GM12892 (cell line): ENCODE data around the gene LITAF.
"Not testable (repeated sequence)": the region's sequence is repeated elsewhere in the genome, so short reads cannot be mapped to it uniquely, and the experiment has no call there.

ENCODE experiments used
- DNase-seq: peaks from one replicate; pipeline ENCODE4 v3.0.0; 2011; ENCODE audit not compliant: insufficient read length
- FAIRE-seq: peaks from 2 replicates; lab custom pipeline; 2011; peaks lifted over from hg19 to GRCh38; lab: Jason Lieb, UNC
- POLR2A ChIP-seq: IDR thresholded peaks from 2 replicates; pipeline ENCODE4 v1.6.1; 2011; ENCODE audit warnings: low read depth, low read length, control low read depth
- POLR2AphosphoS5 ChIP-seq: IDR thresholded peaks from 2 replicates; pipeline ENCODE4 v1.6.1; 2011; ENCODE audit warnings: low read depth, low read length, control low read depth
- TAF1 ChIP-seq: IDR thresholded peaks from 2 replicates; pipeline ENCODE4 v1.6.1; 2011; ENCODE audit warnings: low read depth, mild to moderate bottlenecking, control low read depth, low read length, borderline replicate concordance

The LITAF gene

DNA sequence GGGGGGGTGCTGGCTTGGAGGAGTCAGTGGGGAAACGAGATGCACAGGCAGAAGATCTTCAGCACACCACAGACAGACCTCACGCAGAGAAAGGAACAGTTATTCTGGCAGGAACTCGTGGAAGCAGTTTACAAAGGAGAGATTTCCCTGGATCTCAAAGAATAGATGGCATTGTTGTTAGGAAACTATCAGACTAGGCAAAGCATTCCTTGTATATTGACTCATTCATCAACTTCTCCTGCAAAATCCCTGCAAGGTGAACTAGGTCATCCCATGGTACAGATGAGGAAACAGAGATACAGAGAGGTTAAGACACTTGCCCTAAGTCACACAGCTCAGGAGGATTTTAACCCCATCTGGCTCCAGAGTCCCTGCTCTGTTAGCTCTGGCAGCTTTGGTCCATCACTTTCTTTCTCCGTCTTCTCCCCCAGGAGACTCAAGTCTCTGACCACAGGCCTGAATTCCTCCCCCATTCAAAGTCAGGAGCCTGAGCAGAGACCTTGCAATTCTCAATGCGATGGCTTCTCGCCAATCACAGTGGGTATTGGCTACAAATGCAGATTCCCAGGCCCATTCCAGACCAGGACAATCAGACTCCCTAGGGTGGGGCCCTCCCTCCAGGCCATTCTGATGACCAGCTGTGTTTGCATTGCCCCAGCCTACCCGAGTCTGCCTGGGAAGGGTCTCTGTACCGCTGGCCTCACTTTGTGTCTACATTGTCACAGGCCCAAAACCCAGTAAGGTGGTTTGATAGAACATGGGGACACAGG lies 56.4 kb downstream of the LITAF start:
- no peak for DNase-seq
- TF ChIP-seq POLR2AphosphoS5 (no peak), TAF1 (no peak), POLR2A (no peak)

DNA sequence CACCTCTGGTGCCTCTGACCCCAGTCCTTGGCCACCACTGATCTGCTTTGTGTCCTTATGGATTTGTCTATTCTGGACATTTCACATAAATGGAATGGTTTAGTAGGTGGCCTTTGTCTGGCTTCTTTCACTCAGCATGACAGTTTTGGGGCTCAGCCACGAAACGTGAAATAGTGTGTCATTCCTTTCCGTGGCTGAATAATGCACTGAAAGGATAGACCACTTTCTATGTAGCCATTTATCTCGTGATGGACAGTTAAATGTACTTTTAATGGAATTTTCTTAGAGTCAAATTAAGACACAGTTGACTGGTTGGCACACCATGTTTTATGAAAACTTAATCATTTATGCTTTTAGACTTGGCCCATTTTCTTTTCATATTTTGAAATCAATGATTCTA lies 57.4 kb downstream of the LITAF start:
- FAIRE-seq: no peak
- DNase-seq: no peak
- TF ChIP-seq TAF1 (no peak), POLR2A (no peak), POLR2AphosphoS5 (no peak)

More for the DNA sequence above, 56.4 kb downstream of the LITAF start:
- no peak for FAIRE-seq

DNA sequence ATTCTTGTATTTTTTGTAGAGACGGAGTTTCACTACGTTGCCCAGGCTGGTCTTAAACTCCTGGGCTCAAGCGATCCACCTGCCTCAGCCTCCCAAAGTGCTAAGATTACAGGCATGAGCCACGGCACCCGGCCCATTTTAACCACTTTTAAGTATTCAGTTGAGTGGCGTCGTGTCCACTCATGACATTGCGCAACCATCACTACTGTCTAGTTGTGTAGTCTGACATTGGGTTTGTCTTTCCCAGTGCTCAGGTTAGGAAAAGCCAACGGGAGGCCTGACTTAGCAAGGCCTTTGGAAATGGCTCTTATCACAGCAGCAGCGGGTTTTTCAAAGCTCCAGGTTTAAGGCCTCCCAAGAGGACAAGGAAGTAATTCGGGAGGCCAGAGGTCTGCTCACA lies 58.7 kb downstream of the LITAF start:
- no peak for TF ChIP-seq POLR2A
- TF ChIP-seq POLR2AphosphoS5: no peak
- TF ChIP-seq TAF1: no peak
- no peak for FAIRE-seq
- no peak for DNase-seq

DNA sequence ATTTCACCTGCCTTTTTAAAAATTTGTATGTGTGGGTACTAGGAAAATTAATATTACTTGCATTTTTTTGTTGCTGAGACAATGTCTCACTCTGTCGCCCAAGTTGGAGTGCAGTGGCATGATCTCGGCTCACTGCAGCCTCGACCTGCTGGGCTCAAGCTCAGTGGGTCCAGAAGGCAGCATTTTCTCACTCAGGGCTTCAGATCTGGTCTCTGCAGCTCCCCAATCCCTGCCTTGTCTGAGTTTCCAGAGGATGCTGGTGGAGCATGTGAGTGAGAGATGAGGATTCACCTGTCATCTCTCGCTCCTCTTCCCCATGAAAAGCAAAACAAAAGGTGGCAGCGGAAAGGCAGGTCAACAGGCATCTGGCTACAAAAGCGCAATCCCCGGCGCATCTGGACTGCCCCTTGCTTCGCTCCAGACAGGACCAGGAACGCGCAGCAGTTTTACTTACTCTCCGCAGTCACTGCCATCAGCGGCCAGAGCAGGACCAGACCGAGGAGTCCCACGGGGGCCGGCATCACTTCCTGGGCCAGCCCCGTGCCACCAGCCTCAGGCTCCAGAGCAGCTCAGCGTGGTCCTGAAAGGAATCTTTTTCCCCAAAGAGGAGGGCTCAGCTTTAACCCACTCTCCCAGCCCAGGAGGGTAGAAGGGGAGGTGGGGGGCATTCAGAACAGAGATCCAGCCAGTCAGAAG lies 59.9 kb downstream of the LITAF start:
- no peak for TF ChIP-seq POLR2A
- no peak for TF ChIP-seq TAF1
- no peak for TF ChIP-seq POLR2AphosphoS5
- DNase-seq: no peak

DNA sequence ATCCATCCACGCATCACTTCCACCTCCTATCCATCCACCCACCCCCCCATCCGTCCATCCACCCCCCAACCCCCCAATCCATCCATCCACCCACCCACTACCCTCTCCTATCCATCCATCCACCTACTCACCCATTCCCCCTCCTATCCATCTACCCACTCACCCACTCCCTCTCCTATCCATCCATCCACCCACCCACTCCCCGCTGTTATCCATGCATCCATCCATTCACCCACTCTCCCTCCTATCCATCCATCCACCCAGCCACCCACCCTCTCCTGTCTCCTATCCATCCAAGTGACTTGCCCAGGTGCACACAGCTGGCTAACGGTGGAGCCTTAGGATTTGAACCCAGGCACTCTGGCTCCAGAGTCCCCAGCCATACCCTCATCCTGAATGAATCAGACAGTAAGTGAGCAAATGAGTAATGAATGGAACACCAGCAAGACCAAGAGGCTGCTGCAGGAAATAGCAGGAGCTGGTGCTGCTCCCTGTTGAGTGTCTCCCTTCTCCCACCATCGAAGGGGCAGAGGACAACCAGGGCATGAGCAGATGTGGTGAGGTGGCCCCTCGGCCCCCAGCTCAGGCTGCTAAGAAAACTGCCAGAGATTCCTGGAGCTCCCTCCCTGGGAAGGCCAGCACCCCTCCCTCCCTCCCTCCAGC lies 62.5 kb downstream of the LITAF start:
- TF ChIP-seq TAF1 (no peak), POLR2AphosphoS5 (no peak), POLR2A (no peak)
- no peak for DNase-seq
- no peak for FAIRE-seq

More for the DNA sequence above, 59.9 kb downstream of the LITAF start:
- no peak for FAIRE-seq

DNA sequence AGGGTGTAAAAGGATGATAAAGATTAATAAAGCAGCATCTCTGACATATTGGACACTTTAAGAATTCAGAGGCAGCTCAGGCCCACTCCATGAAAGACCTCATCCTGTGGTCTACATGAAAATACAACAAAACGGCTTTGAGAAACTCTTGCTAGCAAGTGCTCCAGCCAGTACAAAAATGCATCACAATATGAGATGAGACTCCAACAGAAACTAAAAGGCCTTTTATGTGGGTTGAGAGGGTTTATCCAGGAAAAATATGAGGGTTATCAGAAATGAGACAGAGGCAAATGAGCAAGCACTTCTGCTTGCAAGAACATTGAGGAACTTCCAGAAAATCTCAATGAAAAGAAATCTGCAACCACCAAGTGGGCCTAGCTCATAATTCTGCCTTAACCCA lies 65.7 kb downstream of the LITAF start:
- TF ChIP-seq POLR2AphosphoS5 (no peak), POLR2A (no peak), TAF1 (no peak)
- FAIRE-seq: no peak
- DNase-seq: no peak

DNA sequence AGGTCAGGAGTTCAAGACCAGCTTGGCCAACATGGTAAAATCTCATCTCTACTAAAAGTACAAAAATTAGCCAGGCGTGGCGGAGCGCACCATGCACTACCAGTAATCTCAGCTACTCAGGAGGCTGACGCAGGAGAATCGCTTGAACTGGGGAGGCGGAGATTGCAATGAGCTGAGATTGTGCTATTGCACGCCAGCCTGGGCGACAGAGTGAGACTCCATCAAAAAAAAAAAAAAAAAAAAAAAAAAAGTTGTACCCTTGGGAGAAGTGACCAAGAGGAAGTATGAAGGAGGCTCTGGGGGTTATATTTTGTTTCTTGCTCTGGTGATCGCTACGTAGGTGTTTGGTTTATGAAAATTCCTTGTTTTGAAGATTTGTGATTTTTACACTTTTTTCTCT lies 66.3 kb downstream of the LITAF start:
- DNase-seq (no peak), FAIRE-seq (no peak)
- TF ChIP-seq TAF1 (no peak), POLR2AphosphoS5 (no peak), POLR2A (no peak)

DNA sequence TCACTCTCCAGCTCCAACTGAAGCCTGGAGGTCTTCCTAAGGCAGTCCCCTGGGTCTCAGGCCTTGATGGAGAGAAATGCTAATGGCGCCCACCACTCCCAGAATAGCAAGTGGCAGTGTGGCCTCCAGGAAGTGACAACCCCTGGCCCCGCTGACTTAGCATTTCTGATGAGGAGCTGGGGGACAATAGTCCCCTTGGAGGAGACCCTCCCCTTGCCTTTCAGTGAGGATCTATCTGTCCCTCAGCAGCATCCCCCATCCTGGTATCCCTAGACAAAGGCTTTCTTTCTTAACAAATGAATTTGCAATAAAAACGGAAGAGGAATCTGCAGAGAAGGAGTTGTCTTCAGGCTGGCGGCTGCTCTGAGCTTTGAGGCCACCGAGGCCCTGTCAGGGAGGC lies 68.8 kb downstream of the LITAF start:
- FAIRE-seq: no peak
- no peak for TF ChIP-seq POLR2A
- TF ChIP-seq POLR2AphosphoS5: no peak
- no peak for TF ChIP-seq TAF1
- no peak for DNase-seq

DNA sequence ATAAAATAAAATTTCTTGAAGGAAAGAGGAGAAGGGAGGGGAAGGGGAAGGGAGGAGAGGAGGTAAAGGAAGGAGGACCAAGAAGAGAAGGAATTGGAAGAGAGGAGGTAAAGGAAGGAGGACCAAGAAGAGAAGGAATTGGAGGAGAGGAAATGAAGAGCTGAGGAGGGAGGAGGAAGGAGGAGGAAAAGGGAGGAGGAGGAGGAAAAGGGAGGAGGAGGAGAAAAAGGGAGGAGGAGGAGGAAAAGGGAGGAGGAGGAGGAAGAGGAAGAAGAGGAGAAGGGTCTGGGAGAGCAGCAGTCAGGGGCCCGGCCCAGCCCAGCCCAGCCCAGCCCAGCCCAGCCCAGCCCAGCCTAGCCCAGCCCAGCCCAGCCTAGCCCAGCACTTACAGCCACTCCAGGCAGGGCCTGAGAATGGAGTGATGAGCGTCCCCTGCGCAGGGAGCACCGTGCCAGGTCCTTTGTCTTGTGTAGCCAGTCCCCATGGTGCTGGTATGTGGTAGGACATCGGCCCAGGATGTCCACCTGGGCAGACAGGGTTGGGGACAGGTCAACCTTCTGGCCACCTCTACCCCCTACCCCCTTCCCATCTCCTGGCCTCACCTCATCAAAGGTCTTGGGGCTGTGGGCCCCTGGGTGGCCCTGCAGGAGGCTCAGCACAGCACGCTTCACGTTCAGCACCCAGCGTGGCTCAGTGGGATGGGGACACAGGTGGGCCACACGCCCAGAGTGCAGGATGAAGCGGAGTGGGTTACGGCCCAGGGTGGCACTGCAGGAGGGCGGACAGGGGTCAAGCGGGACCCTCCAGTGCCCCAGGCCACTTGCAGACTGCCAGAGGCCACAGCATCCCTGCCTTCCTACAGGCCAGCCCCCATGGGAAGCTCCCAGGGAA lies 70.9 kb downstream of the LITAF start:
- TF ChIP-seq POLR2AphosphoS5 (no peak), POLR2A (no peak), TAF1 (no peak)
- FAIRE-seq: no peak
- no peak for DNase-seq

DNA sequence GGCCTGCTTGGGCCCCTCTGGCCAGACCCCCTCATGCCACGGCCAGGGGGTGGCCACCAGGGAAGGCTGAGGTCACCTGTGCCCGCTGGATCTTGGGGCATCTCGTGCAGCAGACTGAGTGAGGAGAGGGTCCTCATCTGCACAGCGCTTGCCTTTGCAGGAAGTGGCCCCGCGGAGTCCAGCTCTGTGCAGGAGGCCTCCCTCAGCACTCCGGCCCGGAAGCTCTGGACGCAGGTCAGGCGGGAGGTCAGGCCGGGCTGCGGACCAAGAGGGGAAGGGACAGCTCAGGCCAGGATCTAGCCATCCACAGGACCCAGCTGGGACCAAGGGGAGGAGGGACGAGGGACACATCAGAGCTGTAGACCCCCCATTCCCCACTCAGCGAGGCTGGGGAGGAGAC lies 72.4 kb downstream of the LITAF start:
- no peak for TF ChIP-seq POLR2A
- TF ChIP-seq POLR2AphosphoS5: no peak
- TF ChIP-seq TAF1: no peak
- FAIRE-seq: no peak
- no peak for DNase-seq

DNA sequence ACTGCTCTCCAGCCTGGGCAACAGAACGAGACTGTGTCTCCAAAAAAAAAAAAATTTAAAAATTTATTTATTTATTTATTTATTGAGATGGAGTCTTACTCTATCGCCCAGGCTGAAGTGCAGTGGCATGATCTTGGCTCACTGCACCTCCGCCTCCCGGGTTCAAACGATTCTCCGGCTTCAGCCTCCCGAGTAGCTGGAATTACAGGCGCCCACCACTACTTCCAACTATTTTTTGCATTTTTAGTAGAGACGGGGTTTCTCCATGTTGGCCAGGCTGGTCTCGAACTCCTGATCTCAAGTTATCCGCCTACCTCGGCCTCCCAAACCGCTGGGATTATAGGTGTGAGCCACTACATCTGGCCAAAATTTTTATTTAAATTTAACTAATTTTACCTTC lies 73.4 kb downstream of the LITAF start:
- not testable (repeated sequence) for FAIRE-seq, DNase-seq

DNA sequence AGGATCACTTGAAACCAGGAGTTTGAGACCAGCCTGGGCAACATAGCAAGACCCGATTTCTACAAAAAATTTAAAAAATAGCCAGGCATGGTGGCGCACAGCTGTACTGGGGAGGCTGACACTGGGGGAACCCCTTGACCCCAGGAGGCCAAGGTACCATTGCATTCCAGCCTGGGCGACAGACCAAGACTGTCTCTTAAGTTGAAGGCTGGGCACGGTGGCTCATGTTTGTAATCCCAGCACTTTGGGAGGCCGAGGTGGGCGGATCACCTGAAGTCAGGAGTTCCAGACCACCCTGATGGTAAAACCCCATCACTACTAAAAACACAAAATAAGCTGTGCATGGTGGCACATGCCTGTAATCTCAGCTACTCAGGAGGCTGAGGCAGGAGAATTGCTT lies 74.9 kb downstream of the LITAF start:
- TF ChIP-seq TAF1 (no peak), POLR2A (no peak), POLR2AphosphoS5 (no peak)
- DNase-seq (no peak), FAIRE-seq (no peak)
